Upper lobe of right lung (tissue), 1 donor: ENCODE data around the gene SRPK3. TPM values are rescaled to one million over a fixed set of nuclear protein-coding genes. Genes with fewer than 3 reads are reported as not detected.
"Not testable (repeated sequence)": the region's sequence is repeated elsewhere in the genome, so short reads cannot be mapped to it uniquely, and the experiment has no call there.

ENCODE experiments used
- ATAC-seq: fragments of 200-7000 bp; cut with Tn5 transposase; one replicate; pipeline ENCODE4 v1.9.1; 2020; ENCODE audit warnings: mild to moderate bottlenecking, moderate library complexity
- DNase-seq: peaks from one replicate; pipeline ENCODE4 v3.0.0-alpha.2; 2020
- H3K27ac ChIP-seq: fragments of 200-600 bp; one replicate; pipeline ENCODE4 v1.8.0; 2022
- H3K27me3 ChIP-seq: fragments of 200-600 bp; one replicate; pipeline ENCODE4 v1.8.0; 2022; ENCODE audit warnings: mild to moderate bottlenecking
- H3K36me3 ChIP-seq: fragments of 200-600 bp; one replicate; pipeline ENCODE4 v1.8.0; 2022
- H3K4me1 ChIP-seq: fragments of 200-600 bp; one replicate; pipeline ENCODE4 v1.8.0; 2022
- H3K4me3 ChIP-seq: fragments of 200-600 bp; one replicate; pipeline ENCODE4 v1.8.0; 2022; ENCODE audit warnings: mild to moderate bottlenecking
- H3K9me3 ChIP-seq: fragments of 200-600 bp; one replicate; pipeline ENCODE4 v1.8.0; 2022
- CTCF ChIP-seq: fragments of 200-600 bp; IDR thresholded peaks from one replicate; pipeline ENCODE4 v1.8.0; 2022; ENCODE audit warnings: antibody characterized with exemption
- intact Hi-C: fragments of 100-400 bp; cut with DNase I; formaldehyde crosslinking; loops from one replicate; pipeline ENCODE4 v1.11.0; 2022
- total RNA-seq: library from RNA; stranded (reverse); fragmentation: NEBNext Ultra II Directional; extraction: Animal tissue kit (Norgen Biotek cat#: 25700); gene quantifications from one replicate; pipeline ENCODE4 v1.2.1, GENCODE V29; 2021
- donor health status: DM: no; HTN: yes; CAD: no; lungs with severe emphysema.

SRPK3 gene
- total RNA-seq, 1 donor from 2014 or later = not detected

- TF ChIP-seq CTCF = peak; percentile 8
- ATAC-seq = no peak
- DNase-seq = no peak
- H3K4me3 ChIP-seq = peak overlapping the region; percentile 14
- H3K27ac ChIP-seq = no peak overlapping the region
- intact Hi-C loops = no loop called here
- no peaks in the 10 kb centered on the region for H3K36me3 ChIP-seq
- no peaks in the 10 kb centered on the region for H3K9me3 ChIP-seq
- no peaks in the 10 kb centered on the region for H3K27me3 ChIP-seq
- H3K4me1 ChIP-seq = no peaks in the 10 kb centered on the region
Measured at GRCh38 chrX:153744210-153745066, 36.4 kb upstream of the SRPK3 start.

GRCh38 chrX:153745067-153745433, 35.8 kb upstream of the SRPK3 start:
- H3K27me3 ChIP-seq, H3K36me3 ChIP-seq, H3K9me3 ChIP-seq, H3K27ac ChIP-seq, H3K4me3 ChIP-seq, intact Hi-C loops, H3K4me1 ChIP-seq, ATAC-seq: not testable (repeated sequence)
- peak; percentile 41 for DNase-seq

- ATAC-seq (no peak), DNase-seq (no peak)
- no peaks in the 10 kb centered on the region for H3K4me1 ChIP-seq
- H3K27me3 ChIP-seq = no peaks in the 10 kb centered on the region
- TF ChIP-seq CTCF = no peak
- H3K36me3 ChIP-seq = no peaks in the 10 kb centered on the region
- intact Hi-C loops = no loop called here
- H3K4me3 ChIP-seq = no peak overlapping the region
- H3K27ac ChIP-seq = no peak overlapping the region
- no peaks in the 10 kb centered on the region for H3K9me3 ChIP-seq
Measured at GRCh38 chrX:153746359-153746758, 34.5 kb upstream of the SRPK3 start.

GRCh38 chrX:153746991-153747390, 33.9 kb upstream of the SRPK3 start:
- H3K27me3 ChIP-seq, intact Hi-C loops, H3K4me3 ChIP-seq, DNase-seq, H3K9me3 ChIP-seq, H3K36me3 ChIP-seq, H3K27ac ChIP-seq, ATAC-seq, H3K4me1 ChIP-seq: not testable (repeated sequence)

- H3K27me3 ChIP-seq, ATAC-seq, DNase-seq, H3K4me3 ChIP-seq, H3K36me3 ChIP-seq, H3K4me1 ChIP-seq, H3K27ac ChIP-seq, H3K9me3 ChIP-seq, intact Hi-C loops: not testable (repeated sequence)
Measured at GRCh38 chrX:153749017-153749416, 31.8 kb upstream of the SRPK3 start.

- intact Hi-C loops = no loop called here
- TF ChIP-seq CTCF = no peak
- Histone ChIP-seq H3K4me3 (no peak overlapping the region), H3K27me3 (no peaks in the 10 kb centered on the region), H3K36me3 (no peaks in the 10 kb centered on the region), H3K4me1 (no peaks in the 10 kb centered on the region), H3K9me3 (no peaks in the 10 kb centered on the region), H3K27ac (no peak overlapping the region)
- DNase-seq (no peak), ATAC-seq (no peak)
Measured at GRCh38 chrX:153750127-153750774, 30.6 kb upstream of the SRPK3 start.

- no peak for TF ChIP-seq CTCF
- Histone ChIP-seq H3K4me3 (no peak overlapping the region), H3K36me3 (no peaks in the 10 kb centered on the region), H3K27ac (no peak overlapping the region), H3K27me3 (no peaks in the 10 kb centered on the region), H3K9me3 (no peaks in the 10 kb centered on the region), H3K4me1 (no peaks in the 10 kb centered on the region)
- DNase-seq (no peak), ATAC-seq (no peak)
- intact Hi-C loops = no loop called here
Measured at GRCh38 chrX:153755136-153755535, 25.7 kb upstream of the SRPK3 start.
